ENCODE results near the gene TMOD2. TPM values are rescaled to one million over a fixed set of nuclear protein-coding genes. Genes with fewer than 3 reads are reported as not detected.
"Not testable (repeated sequence)": the region's sequence is repeated elsewhere in the genome, so short reads cannot be mapped to it uniquely, and the experiment has no call there.

TMOD2 gene
- total RNA-seq, 1 experiment from 2014 or later, result 3.5 TPM

DNA sequence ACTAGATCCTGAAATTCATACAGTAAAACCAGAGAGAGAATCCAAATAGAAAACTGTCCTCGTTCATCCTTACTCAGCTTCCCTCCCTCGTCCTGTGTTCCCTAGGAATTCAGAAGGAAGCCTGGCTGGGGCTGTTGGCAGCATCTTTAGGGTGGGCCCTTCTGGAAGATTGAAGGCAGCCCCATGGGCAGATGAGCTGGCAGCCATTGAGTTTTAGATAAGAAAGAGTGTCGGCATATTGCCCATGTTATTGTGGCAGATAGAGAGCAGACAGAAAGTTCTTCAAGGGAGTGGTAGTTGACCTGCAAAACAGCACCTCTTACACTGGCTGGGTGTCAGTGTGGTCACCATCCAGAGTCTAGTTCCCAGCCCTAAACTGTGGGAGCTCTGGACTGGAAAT, 23.5 kb downstream of the TMOD2 start:
- no peak for DNase-seq (ENCODE audit: low read depth)

DNA sequence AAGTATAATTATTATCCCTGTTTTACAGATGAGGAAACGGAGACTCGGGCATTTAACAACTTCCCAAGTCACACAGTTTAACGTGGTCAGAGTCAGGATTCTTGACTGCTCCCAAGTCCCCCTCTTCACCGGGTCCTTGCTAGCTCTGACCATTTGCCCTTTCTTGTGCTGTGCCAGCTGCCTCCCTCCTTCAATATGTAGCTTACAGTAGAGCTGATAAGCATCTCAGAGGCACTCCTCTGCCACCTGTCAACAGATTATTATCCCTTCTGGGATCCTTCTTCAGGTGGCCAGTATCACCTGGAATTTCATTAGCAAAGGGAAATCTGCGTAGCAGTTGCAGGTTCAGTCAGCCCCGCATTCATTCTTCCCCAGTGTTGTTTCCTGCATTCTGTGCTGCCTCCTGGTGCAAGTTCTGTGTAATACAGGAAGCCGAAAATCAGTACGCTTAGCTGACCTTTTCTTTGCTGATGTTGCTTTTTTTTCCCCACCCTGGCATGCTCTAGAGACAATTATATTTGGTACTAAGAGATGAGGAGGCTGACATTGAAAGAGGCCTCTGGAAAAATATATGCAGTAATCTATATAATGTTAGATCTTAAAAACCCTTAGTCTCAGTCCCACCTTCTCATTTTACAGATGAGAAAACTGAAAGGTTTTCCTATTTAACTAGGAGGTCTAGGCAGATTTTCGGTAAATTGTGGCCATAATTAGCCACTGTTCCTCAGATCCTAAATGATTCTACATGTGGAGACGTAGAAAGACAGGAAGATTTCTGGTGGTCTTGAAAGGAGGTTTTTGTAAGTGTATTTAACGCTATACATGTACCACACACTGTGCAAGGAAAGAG, 24.8 kb downstream of the TMOD2 start:
- DNase-seq (ENCODE audit: low read depth), result peak; percentile 46

DNA sequence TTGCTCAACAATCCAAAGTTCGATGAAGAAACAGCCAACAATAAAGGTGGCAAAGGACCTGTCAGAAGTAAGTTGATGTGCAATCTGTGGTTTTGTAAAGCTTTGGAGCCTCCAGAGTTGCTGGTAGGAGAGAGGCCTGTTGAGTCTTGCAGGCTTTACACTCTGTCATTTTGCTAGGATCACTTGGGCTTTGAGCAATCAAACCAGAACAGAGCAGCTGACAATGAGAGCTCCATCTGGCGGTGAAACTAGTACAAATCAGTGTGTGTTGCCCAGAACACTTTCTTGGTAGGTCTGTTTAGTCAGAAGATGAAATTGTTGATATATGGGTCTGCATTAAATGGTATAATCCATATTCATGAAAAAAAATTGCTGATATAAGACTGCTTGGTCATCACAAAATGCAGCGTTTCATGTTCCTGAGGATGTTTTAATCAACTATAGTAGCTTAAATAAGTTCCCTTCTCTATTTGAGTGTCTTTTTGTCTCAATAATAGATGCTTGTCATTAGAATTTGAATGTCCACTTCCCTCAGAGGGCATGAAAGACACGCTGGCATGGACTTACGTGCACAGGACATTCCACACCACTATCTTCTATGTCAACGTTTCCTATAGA, 25.7 kb downstream of the TMOD2 start:
- peak; percentile 76 for DNase-seq (ENCODE audit: low read depth)

DNA sequence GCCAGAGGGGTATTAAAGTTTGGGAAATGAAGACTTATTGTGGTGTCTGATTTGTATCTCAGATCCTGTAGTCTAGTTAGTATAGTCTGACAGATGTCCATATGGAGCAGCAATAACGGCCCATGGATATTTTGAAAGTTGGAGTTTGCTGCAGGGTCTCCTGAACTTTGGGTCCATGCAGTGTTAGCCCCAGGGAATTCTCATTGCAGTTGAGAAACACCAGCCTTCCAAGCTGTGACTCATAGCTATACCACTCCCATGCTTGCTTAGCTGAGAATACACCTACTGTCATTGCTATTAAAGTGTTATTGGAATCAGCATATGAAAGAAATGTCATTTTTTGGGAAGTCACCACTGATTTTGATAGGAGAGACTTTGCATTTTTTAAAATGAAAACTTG, 29.2 kb downstream of the TMOD2 start:
- peak; percentile 36 for DNase-seq (ENCODE audit: low read depth)

DNA sequence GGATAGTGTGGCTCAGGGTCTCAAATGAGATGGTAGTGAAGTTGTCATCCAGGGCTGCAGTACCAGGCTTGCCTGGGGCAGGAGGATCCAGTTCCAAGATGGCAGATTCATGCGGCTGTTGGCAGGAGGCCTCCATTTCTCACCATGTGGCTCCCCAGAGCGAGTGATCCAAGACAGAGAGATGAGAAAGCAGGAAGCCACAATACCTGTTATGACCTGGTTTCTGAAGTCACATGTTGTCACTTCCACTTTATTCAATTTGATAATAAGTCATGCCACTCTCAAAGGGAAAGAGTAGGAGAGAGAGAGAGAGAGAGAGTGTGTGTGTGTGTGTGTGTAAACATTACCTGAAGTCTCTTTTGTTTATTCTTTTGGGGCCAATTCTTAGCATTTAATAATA, 30.1 kb downstream of the TMOD2 start:
- DNase-seq (ENCODE audit: low read depth), result no peak

DNA sequence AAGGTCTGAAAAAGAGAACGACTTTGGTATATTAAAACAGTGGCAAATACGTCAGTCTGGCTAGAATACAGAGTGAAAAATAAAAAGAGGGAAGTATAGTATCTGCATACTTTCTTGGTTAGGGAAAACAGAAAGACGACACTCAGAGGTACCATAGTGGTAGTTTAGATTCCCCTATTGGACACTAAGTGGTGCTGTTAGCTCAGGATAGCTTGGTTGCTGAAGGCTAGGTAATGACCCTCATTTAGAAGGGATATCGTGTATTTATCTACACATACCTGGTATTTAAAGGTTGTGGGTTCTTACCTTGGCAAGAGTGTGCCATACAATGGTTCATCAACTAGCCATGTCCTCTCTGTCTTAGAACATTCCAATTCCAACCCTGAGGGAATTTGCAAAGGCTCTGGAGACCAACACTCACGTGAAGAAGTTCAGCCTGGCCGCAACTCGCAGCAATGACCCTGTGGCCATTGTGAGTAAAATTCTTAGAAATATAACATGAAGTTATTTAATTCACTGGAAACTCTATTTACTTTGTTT, 31.0 kb downstream of the TMOD2 start:
- peak; percentile 25 for DNase-seq (ENCODE audit: low read depth)

DNA sequence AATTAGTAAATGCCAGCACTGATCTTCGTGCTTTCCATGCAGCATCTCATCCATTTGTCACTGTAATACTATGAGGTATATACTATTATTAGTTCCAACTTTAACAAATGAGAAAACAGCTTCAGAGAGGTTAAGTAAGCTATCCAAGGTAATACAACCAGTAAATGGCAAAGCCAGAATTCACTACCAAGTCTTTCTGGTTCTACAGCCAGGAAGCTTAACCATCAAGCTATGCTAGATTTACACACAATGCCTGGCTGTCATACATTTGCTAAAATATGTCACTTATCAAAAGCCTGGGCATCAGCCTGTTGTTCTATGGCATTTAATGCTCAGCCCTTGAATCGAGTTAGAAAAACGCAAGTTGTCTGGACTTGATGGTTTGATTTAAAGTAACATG, 32.6 kb downstream of the TMOD2 start:
- DNase-seq (ENCODE audit: low read depth), result no peak

DNA sequence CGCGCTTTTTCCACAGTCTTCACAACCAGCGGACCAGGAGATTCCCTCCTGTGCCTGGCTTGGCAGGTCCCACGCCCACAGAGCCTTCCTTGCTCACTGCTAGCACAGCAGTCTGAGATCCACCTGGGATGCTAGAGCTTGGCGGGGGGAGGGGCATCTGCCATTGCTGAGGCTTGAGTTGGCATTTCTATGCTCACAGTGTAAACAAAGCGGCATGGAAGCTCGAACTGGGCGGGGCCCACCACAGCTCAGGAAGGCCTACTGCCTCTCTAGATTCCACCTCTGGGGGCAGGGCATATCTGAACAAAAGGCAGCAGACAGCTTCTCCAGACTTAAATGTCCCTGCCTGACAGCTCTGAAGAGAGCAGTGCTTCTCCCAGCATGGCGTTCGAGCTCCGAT, 35.7 kb downstream of the TMOD2 start:
- peak; percentile 47 for DNase-seq (ENCODE audit: low read depth)

DNA sequence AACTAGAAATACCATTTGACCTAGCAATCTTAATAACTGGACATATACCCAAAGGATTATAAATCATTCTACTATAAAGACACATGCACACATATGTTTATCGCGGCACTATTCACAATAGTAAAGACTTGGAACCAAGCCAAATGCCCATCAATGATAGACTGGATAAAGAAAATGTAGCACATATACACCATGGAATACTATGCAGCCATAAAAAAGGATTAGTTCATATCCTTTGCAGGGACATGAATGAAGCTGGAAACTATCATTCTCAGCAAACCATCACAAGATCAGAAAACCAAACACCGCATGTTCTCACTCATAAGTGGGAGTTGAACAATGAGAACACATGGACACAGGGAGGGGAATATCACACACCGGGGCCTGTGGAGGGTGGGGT, 41.1 kb downstream of the TMOD2 start:
- DNase-seq (ENCODE audit: low read depth), result not testable (repeated sequence)

DNA sequence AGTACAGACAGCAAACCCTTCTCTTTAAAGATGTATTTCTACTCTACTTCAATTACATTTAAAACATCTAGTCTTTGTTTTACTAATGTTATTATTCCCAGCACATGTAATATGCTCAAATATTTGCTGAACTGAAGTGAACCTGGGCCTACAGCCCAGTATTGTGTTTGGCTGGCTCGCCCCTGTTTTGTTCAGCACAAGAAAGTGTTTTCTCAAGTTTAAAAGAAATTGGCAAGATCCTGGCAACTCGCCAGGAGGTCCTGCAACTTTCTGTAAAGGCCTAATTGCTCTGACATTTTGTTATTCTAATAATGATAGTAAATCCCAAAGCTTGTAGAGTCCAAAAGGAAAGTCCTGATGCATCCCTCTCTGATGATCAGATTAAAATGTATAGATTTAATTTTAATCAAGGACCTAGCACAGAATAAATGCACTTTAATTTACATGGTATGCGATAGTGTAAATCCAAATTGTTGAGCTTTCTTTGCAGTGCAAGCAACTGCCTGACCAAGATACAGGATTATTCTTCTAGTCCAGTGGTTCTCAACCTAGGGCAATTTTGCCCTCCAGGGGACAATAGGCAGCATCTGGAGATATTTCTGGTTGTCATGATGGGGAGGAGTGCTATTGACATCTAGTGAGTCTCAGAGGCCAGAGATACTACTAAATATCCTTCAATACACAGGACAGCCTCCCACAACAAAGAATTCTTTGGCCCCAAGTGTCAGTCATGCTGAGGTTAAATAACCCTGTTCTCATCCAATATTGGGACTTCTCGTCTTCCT, 42.3 kb downstream of the TMOD2 start:
- peak; percentile 9 for DNase-seq (ENCODE audit: low read depth)

DNA sequence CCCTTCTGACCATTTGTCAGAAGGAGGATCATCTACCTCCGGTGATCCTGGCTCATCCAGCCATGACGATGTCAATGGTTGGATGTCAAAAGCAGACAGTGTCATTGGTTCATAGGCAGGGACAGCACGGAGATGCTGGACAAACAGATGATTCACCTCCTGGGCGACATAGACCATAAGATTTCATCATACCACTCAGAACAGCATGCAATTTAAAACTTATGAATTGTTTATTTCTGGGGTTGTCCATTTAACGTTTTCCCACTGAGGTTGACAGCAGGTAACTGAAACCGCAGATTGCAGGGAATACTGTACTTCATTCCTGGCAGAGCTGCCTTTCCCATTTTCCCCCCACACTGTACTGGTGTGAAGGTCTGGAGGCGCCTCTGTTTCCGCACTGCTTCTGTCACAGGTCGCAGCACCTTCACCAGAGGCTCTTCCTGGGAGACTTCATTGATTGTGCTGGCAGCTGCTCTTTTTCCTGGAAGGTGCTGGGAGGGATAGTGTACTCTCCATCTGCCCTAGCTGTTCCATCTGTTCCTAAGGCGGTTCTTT, 45.5 kb downstream of the TMOD2 start:
- DNase-seq (ENCODE audit: low read depth), result peak; percentile 33

DNA sequence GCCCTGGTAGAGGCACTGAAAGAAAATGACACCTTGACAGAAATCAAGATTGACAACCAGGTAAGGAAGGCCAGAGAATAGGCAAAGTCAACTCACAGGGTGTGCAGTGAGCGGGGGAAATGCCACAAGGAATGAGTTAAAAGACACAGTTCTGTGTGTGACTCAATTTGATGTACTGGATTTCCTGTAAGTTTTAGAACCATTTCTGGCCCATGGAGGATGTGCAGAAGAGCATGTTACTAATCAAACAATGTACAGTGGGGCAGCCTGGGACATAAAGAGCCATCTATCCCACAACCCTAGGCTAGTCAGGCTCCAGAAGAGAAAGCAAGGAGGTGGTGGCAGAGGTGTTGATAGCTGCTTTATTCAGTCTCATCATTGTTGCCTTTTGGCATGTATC, 46.9 kb downstream of the TMOD2 start:
- no peak for DNase-seq (ENCODE audit: low read depth)

DNA sequence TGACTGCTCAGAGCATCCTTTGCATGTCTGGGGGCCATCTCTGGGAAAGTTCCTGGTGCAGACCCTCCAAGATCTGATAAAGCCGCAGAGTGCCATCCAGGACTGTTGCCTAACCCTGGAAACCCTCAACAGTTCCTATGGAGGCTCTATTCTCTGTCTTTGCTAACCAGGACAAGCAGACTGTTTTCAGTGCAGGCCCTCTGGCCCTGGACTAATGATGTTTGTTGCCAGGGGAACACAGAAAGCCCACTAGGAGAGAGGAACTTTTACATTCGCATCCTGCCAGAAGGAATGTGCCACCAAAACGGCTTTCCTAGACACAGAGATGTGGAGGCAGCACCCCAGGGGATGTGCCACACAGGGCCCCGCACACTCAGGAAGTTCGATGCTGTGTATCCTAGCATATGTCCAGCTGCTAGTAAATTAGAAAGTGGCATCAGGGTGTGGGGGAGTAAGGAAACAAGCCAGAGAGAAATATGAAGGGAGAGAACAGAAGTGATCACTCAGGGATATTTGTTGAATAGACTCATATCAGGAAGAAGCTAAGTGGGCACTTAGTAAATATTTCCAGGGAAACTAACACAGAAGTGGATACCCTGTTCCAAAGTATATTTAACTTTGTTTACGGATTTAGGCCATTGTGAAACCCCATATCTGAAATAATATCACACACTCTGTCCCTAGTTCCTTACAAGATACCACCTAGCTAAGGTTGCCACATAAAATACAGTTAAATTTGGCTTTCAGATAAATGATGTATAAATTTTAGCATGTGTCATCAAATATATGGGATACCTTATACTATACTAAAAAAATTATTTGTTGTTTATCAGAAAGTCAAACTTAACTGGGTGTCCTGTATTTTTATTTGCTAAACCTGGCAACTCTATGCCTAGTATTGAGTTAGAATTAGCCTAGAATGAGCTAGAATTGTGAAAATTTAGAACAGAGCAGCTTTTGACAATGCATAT, 48.2 kb downstream of the TMOD2 start:
- DNase-seq (ENCODE audit: low read depth), result no peak

DNA sequence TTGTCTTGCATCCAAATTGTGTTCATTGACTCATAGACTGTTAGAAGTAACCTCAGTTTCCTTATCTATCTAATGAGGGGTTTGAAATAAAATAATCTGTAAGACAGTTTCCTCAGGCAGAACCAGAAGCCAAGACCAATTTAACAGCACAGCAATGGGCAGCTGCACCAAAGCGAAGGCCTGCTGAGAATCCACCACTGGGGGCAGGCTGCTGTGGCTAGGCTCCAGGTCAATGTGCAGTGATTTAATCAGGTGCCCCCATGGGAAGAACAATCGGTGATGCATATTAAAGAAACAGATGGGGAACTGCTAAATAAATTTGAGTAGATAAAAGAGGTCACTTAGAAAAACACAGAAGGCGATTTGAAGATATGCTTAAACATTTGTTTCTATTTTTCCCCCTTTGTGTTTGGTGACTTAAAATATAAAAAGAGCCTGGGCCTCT, 50.0 kb downstream of the TMOD2 start:
- peak; percentile 18 for DNase-seq (ENCODE audit: low read depth)

DNA sequence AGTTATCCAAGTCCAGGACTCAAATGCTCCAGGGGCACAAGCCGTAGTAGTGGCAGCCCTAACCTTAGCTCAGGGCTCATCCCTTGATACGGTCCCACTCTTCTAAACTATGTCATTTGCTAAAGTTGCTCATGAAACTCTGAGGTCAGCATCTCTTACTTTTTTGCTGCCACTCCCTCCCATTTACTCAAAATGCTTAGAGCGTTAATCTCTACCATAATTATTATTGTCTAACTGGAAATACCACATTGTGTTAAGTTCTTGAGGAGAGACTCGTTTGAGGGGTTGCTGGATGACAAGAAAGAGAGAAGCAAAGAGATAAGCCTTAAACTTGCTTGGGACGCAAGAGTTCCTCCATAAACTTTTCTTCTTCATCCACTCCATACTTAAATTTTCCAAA, 51.2 kb downstream of the TMOD2 start:
- DNase-seq (ENCODE audit: low read depth), result no peak

DNA sequence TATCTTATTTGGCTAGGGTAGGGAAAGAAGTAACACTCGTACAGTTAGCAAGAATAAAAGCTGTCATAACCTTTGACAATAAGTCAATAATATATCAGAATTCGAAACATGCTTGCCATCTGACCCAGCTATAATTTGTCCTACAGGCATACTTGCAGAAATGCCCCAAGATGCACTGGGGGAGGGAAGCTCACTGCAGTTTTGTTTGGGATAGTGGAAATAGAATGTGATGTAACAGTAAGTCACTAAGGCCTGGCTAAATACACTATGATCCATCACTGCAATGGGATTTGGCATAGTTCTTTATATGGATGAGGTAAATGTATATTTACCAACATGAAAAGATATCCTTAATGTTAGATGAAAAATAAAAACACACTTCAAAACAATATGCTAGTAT, 52.6 kb downstream of the TMOD2 start:
- no peak for DNase-seq (ENCODE audit: low read depth)

DNA sequence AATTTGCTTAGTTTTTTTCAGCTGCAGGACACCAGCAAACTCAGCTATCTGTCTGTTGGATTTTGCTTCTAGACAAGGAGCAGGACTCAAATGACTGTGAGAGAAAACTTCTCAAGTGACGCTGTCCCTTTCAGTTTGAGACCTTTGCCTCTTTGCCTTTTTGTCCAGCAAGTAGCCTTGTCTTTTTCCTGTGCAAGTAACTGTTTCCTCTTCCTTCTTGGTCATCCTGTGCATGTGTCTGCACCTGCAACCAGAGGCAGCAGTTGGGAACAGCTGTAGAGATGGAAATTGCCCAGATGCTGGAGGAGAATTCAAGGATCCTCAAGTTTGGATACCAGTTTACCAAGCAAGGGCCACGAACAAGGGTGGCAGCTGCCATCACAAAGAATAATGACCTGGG, 54.7 kb downstream of the TMOD2 start:
- DNase-seq (ENCODE audit: low read depth), result no peak

DNA sequence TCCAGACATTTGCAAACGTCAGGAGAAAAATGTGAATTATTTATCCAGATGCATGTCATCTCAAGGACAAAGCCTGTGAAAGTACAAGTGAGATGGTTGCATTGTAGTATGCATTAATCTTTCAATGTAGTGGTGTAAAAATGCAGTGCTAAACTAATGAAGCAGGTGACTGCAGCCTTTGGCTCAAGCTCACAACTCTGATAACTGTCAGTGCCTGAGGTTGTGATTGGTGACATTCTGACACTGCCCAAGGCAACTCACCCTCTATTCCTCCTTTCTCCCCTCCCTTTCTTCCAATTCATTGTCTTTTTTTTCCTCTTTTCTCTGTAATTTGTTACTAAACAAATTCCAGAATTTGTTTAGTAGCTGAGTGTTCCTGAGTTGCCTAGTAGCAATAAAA, 58.1 kb downstream of the TMOD2 start:
- DNase-seq (ENCODE audit: low read depth), result no peak

DNA sequence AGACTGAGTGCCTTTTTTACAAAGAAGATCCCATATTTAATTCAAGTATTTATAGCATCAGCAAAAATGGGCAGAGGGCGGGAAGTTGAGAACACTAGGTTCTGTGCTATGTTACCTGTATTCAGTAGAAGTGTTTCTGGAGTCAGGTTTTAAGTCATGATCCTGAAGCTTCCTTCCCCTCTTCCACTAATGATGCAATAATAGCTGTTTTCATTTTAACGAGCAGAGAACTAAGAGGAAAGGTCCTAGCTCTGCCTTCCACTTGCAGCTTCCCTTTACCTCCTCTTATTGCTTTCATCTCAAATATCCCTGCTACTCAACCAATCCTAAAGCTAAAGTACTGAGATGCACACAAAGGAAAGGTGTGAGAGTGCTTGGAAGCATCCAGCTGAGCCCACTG, 61.2 kb downstream of the TMOD2 start:
- no peak for DNase-seq (ENCODE audit: low read depth)

DNA sequence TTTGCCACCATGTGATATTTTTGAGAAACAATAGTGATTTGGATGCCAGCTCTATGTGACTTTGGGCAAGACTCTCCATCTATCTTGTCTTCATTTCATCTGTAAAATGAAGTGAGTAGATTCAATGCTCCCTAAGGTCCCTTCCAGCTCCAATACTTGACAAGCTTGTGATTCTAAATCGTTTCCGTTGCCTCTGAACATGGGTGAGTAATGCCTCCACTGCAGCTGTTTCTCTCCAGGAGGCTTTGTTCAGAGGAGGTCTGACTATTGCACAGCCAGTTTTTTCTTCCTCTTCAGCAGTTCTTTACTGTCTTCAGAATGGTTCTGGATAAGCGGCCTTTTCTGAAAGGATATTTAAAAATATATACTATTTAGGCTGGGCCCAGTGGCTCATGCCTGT, 63.2 kb downstream of the TMOD2 start:
- DNase-seq (ENCODE audit: low read depth), result no peak

DNA sequence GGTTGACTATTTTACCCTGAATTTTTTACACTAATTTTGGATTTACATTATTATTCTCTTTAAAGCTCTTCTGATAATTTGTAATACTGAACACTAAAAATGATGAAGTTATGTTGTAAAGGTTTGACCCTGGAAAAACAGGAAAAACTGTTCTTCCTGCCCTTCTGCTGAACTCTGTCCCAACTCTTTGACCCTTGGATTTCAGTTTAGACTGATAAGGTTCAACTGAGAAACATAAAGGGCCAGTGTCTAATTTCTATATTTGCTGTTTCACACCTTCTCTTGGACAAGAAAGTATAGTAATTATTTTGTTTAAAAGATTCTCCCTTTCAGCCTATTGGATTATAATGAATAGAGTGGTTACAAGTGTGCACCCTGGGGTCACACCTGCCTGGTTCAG, 65.2 kb downstream of the TMOD2 start:
- DNase-seq (ENCODE audit: low read depth), result no peak

All from M059J (cell line).